ENCODE measurements around the gene DGCR6L.

DNA sequence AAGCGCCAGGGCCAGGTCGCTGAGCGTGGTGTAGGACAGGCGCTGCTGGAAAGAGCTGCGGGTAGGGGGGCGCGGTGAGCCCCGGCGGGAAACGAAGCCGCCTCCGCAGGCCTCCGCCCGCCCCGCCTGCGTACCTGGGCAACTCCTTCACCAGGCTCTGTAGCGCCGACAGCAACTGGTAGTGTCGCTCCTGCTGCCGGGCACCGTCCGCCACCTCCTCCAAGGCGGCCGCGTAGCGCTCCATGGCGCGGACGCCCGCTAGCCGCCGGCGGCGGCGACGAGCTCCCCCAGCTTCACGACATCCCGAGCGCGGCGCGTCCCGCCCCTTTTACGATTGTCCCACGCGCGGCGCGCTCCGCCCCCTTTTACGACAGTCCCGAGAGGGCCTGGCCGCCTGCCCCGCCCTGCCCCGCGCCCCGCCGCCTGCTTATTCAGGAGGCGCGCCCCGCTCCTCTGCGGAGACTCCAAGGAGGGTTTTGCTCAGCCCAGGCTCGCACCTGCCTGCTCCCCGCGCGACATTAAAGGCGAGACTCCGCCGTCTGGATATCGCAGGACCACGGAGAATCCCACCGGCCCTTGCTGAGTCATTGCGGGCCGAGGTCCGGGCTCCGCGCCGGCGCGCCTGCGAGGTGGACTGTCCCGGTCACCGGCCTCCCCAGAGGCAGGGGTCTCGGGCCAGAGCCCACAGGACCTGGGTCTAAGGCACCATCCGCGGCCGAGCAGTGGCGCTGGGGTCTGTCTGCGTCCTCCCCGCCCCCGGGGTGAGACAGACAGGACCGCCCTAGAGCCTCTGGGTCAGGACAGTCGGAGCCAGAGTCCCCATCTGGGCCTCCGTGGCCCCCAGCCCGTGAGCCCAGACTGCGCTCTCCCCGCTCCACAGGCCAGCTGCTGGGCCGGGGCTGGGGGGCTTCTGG lies at the start of gene DGCR6L:
- TF ChIP-seq, protein P1, sequence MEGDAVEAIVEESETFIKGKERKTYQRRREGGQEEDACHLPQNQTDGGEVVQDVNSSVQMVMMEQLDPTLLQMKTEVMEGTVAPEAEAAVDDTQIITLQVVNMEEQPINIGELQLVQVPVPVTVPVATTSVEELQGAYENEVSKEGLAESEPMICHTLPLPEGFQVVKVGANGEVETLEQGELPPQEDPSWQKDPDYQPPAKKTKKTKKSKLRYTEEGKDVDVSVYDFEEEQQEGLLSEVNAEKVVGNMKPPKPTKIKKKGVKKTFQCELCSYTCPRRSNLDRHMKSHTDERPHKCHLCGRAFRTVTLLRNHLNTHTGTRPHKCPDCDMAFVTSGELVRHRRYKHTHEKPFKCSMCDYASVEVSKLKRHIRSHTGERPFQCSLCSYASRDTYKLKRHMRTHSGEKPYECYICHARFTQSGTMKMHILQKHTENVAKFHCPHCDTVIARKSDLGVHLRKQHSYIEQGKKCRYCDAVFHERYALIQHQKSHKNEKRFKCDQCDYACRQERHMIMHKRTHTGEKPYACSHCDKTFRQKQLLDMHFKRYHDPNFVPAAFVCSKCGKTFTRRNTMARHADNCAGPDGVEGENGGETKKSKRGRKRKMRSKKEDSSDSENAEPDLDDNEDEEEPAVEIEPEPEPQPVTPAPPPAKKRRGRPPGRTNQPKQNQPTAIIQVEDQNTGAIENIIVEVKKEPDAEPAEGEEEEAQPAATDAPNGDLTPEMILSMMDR (conservative IDR thresholded peaks at IDR 0.05): no peak
- peak; percentile 74 for TF ChIP-seq ZFX (IDR thresholded peaks at IDR 0.05)
